ENCODE results near the gene PCSK5.

- TF ChIP-seq, protein P1, sequence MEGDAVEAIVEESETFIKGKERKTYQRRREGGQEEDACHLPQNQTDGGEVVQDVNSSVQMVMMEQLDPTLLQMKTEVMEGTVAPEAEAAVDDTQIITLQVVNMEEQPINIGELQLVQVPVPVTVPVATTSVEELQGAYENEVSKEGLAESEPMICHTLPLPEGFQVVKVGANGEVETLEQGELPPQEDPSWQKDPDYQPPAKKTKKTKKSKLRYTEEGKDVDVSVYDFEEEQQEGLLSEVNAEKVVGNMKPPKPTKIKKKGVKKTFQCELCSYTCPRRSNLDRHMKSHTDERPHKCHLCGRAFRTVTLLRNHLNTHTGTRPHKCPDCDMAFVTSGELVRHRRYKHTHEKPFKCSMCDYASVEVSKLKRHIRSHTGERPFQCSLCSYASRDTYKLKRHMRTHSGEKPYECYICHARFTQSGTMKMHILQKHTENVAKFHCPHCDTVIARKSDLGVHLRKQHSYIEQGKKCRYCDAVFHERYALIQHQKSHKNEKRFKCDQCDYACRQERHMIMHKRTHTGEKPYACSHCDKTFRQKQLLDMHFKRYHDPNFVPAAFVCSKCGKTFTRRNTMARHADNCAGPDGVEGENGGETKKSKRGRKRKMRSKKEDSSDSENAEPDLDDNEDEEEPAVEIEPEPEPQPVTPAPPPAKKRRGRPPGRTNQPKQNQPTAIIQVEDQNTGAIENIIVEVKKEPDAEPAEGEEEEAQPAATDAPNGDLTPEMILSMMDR (IDR thresholded peaks at IDR 0.05; ENCODE audit: insufficient read depth, low read length, poor library complexity, severe bottlenecking) = no peak
- TF ChIP-seq EZH2phosphoT487 (conservative IDR thresholded peaks at IDR 0.05; ENCODE audit: low read length) = no peak
Measured at GRCh38 chr9:75904364-75904763, 13.9 kb downstream of the PCSK5 start.
